Measurements from ENCODE around the gene SPN.

DNA sequence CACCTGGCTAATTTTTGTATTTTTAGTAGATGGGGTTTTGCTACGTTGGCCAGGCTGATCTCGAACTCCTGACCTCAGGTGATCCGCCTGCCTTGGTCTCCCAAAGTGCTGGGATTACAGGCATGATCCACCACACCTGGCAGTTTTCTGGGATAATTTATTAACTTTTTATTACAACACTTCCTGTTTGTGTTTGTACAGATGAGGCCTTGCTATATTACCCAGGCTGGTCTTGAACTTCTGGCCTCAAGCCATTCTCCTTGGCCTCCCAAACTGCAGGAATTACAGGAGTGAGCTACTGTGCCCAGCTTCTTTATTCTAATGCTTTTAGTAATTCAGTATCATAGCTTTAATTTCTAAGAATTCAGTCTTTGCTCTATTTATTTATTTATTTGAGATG, 16.1 kb upstream of the SPN start:
- TF ChIP-seq, protein P1, sequence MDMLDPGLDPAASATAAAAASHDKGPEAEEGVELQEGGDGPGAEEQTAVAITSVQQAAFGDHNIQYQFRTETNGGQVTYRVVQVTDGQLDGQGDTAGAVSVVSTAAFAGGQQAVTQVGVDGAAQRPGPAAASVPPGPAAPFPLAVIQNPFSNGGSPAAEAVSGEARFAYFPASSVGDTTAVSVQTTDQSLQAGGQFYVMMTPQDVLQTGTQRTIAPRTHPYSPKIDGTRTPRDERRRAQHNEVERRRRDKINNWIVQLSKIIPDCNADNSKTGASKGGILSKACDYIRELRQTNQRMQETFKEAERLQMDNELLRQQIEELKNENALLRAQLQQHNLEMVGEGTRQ (IDR thresholded peaks at IDR 0.05) = no peak
- TF ChIP-seq EP300 (IDR thresholded peaks at IDR 0.05) = no peak
- no peak for TF ChIP-seq HOXB5 (CRISPR knock-in tag; IDR thresholded peaks at IDR 0.05)
- TF ChIP-seq CHD2 (IDR thresholded peaks at IDR 0.05; ENCODE audit: low read length, partially characterized antibody) = no peak
- TF ChIP-seq, protein P2, sequence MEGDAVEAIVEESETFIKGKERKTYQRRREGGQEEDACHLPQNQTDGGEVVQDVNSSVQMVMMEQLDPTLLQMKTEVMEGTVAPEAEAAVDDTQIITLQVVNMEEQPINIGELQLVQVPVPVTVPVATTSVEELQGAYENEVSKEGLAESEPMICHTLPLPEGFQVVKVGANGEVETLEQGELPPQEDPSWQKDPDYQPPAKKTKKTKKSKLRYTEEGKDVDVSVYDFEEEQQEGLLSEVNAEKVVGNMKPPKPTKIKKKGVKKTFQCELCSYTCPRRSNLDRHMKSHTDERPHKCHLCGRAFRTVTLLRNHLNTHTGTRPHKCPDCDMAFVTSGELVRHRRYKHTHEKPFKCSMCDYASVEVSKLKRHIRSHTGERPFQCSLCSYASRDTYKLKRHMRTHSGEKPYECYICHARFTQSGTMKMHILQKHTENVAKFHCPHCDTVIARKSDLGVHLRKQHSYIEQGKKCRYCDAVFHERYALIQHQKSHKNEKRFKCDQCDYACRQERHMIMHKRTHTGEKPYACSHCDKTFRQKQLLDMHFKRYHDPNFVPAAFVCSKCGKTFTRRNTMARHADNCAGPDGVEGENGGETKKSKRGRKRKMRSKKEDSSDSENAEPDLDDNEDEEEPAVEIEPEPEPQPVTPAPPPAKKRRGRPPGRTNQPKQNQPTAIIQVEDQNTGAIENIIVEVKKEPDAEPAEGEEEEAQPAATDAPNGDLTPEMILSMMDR (IDR thresholded peaks at IDR 0.05) = no peak
- no peak for TF ChIP-seq KDM1A (IDR thresholded peaks at IDR 0.05; ENCODE audit: low read depth)
- TF ChIP-seq POLR2A (IDR thresholded peaks at IDR 0.05; ENCODE audit: low read length) = no peak
- TF ChIP-seq RCOR1 (IDR thresholded peaks at IDR 0.05; ENCODE audit: low read depth, low read length) = no peak
- no peak for TF ChIP-seq RARB (CRISPR knock-in tag; IDR thresholded peaks at IDR 0.05)
- no peak for TF ChIP-seq CHD4 (IDR thresholded peaks at IDR 0.05; ENCODE audit: borderline replicate concordance)
- TF ChIP-seq, protein P3, sequence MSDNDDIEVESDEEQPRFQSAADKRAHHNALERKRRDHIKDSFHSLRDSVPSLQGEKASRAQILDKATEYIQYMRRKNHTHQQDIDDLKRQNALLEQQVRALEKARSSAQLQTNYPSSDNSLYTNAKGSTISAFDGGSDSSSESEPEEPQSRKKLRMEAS (IDR thresholded peaks at IDR 0.05) = no peak
- no peak for TF ChIP-seq GATA3 (IDR thresholded peaks at IDR 0.05; ENCODE audit: borderline replicate concordance)
- TF ChIP-seq, protein P4, sequence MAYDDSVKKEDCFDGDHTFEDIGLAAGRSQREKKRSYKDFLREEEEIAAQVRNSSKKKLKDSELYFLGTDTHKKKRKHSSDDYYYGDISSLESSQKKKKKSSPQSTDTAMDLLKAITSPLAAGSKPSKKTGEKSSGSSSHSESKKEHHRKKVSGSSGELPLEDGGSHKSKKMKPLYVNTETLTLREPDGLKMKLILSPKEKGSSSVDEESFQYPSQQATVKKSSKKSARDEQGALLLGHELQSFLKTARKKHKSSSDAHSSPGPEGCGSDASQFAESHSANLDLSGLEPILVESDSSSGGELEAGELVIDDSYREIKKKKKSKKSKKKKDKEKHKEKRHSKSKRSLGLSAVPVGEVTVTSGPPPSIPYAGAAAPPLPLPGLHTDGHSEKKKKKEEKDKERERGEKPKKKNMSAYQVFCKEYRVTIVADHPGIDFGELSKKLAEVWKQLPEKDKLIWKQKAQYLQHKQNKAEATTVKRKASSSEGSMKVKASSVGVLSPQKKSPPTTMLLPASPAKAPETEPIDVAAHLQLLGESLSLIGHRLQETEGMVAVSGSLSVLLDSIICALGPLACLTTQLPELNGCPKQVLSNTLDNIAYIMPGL (CRISPR knock-in tag; IDR thresholded peaks at IDR 0.05; ENCODE audit: borderline replicate concordance) = no peak
- TF ChIP-seq POLR2AphosphoS2 (conservative IDR thresholded peaks at IDR 0.05; ENCODE audit: low read length) = no peak

Data from A549 (cell line).